NCI-H2171 (cell line): ENCODE data around the gene TMEM245.
"Not testable (repeated sequence)": the region's sequence is repeated elsewhere in the genome, so short reads cannot be mapped to it uniquely, and the experiment has no call there.

Experiments used
- DNase-seq: peaks from one replicate; lab custom pipeline; 2025; lab: John Stamatoyannopoulos, UW

The TMEM245 gene

DNA sequence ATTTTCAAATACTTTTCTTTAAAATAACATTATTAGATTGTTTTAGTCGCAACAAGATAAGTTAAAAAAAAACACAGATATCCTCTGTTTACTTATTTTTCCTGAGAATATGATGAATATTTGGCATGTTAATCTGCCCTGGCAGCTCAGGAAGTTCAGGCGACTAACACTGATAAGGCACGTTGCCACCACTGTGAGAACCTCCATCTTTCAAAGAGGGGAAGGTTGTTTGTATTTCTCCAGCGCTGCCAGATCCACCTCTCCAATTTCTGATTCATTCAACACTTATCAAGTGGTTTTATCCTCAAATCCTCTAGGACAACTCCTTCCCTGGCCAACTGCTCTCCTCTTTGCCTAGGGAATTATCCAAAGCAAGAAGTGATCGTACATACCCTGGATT, 128.3 kb downstream of the TMEM245 start:
- DNase-seq, result no peak

DNA sequence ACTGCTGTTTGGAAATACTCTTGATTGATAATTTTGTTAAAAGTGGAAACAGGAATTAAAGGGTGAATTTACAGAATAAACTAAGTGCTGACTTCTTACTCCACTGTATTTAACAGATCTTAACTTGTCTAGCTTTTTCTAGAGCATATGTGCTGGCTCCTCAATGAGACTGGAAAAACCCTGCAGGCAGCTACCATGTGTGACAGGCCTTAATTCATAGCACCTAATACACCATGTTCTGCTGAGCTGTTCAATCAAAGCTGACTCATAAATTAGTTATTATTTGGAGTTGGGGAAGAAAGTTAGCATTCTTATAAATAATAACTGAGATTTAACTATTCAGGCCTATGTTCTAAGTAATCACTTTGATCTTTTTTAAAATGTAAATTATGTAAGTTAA, 135.9 kb downstream of the TMEM245 start:
- no peak for DNase-seq

DNA sequence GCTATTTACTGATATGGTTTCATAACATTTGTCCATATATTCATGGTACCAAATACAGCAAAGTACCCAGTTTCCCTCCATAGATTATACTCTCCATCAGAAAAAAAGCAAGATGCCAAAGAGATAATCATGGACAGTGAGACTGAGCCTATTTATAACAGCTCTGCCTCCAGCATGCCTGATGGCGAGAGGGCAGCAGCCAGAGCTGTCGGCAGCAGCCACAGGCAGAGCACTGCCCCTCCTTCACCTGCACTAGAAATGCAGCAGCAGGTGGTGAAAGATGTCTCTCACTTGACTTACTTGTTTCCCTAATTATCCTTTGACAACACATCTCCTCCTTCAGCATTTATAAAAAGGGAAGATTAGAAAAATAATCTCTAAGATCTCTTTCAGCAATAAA, 138.9 kb downstream of the TMEM245 start:
- peak; percentile 21 for DNase-seq

GRCh38 chr9:108978205-108978604, 141.5 kb downstream of the TMEM245 start:
- no peak for DNase-seq

GRCh38 chr9:108973895-108974294, 145.9 kb downstream of the TMEM245 start:
- no peak for DNase-seq

DNA sequence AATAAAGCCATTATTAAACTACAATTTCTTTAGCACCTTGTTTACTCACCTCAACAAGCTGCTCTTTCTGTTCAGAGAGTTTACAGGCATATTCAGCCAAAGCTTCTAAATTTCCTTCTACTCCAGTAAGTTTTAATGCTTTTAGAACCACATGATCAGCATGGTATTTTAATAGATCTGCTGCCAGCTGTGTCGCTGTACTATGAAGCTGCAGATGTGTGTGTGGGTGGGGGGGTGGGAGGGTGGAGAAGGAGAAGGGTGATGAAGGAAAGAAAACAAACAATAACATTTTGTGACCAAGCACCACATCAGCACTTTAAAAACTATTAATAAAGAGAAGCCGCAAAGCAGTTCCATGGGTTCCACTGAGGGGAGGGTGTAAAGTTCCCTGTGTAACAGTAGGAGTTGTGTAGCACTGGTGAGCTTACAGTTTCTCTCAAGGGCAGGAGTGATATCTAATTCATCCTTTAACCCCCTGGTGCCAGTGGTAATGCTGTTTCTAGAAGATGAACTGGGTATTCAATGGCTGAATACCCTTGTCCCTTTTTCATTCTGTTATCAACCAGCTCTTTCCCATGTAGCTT, 147.0 kb downstream of the TMEM245 start:
- no peak for DNase-seq

- no peak for DNase-seq
These were observed 147.6 kb downstream of the TMEM245 start for GRCh38 chr9:108972186-108972585.

- not testable (repeated sequence) for DNase-seq
These were observed 148.4 kb downstream of the TMEM245 start for GRCh38 chr9:108971392-108971791.

DNA sequence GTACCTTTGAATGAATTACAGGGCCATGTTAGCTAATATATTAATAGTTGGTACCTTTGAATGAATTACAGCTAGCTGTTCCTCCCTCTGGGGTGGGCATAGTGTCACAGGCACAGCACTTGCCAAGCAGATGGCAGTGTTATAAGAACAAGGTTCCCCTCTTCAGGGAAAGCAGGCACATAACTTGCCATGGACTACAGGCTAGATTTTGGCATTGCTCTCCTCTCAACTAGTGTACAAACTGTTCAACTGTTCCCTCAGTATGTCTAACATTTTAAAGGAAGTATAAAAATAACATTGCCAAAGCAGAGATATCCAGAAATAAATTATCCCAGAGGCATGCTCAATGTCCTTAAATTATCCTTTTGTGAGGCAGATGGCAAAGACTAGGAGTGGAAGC, 151.8 kb downstream of the TMEM245 start:
- DNase-seq, result no peak
